Fibroblast of villous mesenchyme (primary cell): ENCODE measurements around the gene COL17A1. TPM values are rescaled to one million over a fixed set of nuclear protein-coding genes. Genes with fewer than 3 reads are reported as not detected.

Experiments
- DNase-seq: peaks from one replicate; pipeline ENCODE4 v3.0.0-alpha.2; 2010; ENCODE audit warnings: low read depth
- H3K4me3 ChIP-seq: 2 replicates; pipeline ENCODE4 v1.5.1; 2011; ENCODE audit warnings: low read depth, mild to moderate bottlenecking, low read length
- total RNA-seq: library from RNA; depleted of rRNA; stranded (reverse); fragments of >200 nt; gene quantifications from 2 replicates; pipeline ENCODE4 v1.2.3, GENCODE V29; 2012
- TF ChIP-seq, protein P1 (sequence below): IDR thresholded peaks from 2 replicates; pipeline ENCODE4 v1.5.1; 2012; ENCODE audit warnings: low read depth, mild to moderate bottlenecking, low read length; ENCODE audit not compliant: insufficient read depth

COL17A1 gene
- total RNA-seq, 1 donor = not detected

DNA sequence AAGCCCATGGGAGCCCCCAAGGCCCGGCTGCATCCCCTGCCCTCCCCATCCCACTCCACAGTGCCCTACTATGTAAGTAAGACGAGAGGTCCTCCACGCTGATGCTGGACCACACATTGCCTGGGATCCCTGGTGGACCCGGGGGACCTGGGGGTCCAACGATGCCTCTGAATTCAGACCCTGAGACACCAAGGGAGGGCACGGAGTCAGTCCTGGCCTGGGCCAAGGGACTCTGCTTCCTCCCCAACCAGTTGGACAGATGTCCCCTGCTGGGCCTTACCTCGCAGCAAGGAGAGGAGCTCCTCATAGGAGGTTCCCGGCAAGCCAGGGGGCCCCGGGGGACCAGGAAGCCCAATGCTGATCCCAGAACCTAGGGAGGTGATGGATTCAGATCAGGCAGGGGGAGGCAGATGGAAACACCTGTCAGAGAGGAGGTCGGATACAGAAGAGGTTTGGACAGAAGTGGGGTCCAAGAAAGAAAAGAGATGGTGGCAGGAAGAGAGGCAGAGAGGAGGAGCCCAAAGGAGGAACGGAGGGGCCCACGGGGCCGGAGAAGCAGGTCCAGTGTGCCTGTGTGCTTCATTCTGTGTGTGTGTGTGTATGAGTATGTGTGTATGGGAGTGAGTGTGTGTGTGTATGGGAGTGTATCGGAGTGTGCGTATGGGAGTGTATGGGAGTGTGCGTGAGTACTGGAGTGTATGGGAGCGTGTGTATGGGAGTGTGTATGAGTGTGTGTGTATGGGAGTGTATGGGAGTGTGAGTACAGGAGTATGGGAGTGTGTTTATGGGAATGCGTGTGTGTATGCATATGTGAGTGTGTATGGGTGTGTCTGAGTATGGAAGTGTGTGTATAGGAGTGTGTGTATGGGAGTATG lies 50.2 kb downstream of the COL17A1 start:
- H3K4me3 ChIP-seq = no peak overlapping the region
- TF ChIP-seq, protein P1, sequence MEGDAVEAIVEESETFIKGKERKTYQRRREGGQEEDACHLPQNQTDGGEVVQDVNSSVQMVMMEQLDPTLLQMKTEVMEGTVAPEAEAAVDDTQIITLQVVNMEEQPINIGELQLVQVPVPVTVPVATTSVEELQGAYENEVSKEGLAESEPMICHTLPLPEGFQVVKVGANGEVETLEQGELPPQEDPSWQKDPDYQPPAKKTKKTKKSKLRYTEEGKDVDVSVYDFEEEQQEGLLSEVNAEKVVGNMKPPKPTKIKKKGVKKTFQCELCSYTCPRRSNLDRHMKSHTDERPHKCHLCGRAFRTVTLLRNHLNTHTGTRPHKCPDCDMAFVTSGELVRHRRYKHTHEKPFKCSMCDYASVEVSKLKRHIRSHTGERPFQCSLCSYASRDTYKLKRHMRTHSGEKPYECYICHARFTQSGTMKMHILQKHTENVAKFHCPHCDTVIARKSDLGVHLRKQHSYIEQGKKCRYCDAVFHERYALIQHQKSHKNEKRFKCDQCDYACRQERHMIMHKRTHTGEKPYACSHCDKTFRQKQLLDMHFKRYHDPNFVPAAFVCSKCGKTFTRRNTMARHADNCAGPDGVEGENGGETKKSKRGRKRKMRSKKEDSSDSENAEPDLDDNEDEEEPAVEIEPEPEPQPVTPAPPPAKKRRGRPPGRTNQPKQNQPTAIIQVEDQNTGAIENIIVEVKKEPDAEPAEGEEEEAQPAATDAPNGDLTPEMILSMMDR = no peak
- DNase-seq = no peak

DNA sequence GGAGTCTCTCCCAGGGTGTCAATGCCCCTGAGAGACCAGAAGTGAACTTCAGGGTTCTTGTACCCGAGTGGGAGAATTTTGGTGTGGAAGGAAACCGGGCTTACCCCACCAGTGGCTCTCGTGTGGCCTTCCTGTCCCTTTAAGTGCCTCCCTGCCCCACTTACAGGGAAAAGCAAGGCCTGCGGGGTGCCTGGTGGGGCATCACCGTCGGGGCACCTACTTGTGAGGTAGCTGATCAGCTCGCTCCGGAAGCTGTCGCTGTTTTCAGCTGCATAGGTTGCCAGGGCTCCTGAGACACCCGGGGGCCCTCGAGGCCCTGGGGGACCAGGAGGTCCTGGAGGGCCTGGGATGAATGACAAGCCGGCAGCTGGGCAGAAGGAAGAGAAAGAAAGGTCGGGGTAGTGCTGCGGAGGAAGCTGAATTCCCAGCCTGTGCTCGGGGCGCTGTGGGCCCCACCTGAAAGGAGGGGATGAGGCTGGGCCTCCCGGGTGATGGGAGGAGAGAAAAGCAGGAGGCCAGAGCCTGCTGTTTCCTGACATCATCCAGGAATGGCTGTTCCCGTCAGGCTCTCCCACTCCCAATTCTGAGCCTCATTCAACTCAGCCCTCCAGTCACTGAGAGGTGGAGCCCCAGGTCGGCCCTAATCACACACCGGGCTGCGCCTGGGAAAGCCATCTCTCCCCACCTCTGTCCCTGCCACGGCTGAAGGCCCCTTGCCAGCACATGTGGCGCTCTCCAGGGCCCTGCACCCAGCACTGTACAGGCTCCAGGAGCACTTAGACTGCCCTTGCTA lies 51.1 kb downstream of the COL17A1 start:
- TF ChIP-seq, protein P1 = no peak
- DNase-seq = no peak
- H3K4me3 ChIP-seq = no peak overlapping the region

DNA sequence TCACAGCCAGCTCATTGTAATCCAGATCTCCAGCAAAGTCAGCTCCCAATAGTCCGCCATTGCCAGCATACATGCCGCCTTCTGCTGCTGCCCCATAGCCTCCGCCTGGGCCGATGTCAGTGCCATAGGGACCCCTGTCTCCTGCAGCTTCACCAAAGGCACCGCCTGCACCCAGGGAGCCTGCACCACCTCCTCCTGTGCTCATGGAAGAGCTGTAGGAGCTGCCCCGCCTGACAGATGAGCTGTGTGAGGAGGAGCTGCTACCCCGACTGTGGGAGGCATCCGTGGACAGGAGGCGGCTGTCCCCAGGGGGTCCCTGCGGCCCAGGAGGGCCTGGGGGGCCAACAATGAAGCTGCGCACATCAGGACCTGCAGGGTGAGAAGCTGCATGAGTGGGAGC lies 51.7 kb downstream of the COL17A1 start:
- H3K4me3 ChIP-seq = no peak overlapping the region
- TF ChIP-seq, protein P1 = no peak
- no peak for DNase-seq

DNA sequence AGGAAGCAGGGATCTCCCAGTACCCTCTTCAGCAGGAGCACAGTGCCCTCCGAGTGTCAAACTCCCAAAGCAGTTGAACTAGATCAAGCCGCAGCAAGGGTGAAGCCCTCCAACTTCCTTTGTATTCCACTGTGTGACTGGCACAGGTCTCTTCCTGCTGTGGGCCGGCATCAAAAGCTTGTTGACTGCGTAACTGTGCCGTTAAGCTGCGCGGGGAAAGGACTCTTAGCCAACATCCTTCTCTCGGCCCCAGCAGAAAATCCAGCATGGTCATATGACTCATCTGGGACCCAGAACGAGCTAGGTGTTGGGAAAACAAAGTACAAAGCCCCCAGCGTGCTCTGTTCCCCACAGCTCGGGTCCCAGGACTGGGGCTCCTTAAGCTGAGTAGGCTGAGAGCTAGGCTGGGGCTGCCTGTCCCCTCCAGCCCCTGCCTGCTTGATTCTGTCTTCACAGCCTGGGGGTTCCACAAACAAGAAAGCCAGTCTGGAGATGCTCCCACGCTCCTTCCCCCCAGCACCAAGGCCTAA lies 52.2 kb downstream of the COL17A1 start:
- TF ChIP-seq, protein P1 = no peak
- no peak for DNase-seq
- no peak overlapping the region for H3K4me3 ChIP-seq

DNA sequence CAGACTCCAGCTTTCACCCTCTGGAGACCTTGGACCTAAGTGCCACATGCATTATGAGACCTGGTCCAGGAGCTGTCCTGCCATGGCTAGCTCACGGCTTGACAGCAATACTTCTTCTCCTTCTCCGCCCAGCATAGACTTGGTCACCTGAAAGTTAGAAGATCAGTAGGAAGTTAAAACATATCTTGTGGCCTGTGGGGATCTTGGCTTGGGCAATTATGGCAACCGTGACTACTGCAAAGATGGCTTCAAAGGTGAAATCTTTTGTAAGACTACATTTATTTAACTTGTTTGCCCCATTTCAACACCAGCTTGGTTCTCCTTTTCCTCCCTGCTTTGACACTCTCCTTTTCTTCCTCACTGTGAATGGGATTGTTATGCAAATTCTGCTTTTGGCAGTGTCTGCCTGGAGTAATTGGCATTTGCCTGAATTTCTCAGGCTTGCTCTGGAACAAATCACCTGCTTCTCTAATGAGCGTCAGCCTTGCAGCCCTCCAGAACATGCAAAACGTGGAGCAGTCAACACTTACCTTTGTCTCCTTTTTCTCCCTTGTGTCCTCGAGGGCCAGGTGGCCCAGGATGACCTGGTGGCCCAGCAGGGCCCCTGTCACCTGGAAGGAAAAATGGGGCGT lies 53.4 kb downstream of the COL17A1 start:
- no peak overlapping the region for H3K4me3 ChIP-seq
- TF ChIP-seq, protein P1 = no peak
- no peak for DNase-seq

DNA sequence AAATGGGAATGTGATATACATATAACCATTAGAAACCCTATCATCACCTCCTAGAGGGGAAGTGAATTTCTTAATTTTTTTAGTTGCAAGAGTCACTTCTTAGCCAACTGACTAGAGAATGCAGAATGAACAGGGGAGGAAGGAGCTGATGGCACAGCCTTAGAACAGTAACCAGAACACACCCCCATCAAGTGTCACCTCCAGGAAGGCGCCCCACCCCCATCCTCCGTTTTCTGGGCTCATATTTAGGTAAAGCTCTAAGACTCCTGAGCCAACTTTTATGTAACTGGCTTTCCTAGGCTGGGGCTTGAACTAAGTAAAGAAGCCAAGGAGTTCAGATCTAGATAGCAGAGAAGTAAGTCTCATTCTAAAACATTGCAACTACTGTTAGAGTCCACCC lies 54.0 kb downstream of the COL17A1 start:
- TF ChIP-seq, protein P1 = no peak
- no peak overlapping the region for H3K4me3 ChIP-seq
- no peak for DNase-seq
